CD14-positive monocyte (primary cell): Measurements from ENCODE around the gene LPCAT3. TPM values are rescaled to one million over a fixed set of nuclear protein-coding genes. Genes with fewer than 3 reads are reported as not detected.
A peak's percentile ranks its signal among the peaks of the same experiment; 100 is the strongest.

Source experiments
- DNase-seq, 3 donors: peaks; one replicate each; pipeline ENCODE4 v3.0.0-alpha.2; 2011 to 2022
- H2AFZ ChIP-seq: 2 replicates; pipeline ENCODE4 v1.6.0; 2012; ENCODE audit warnings: mild to moderate bottlenecking, low read depth, low read length, inconsistent platforms; ENCODE audit not compliant: insufficient read depth, poor library complexity, severe bottlenecking
- H3K27ac ChIP-seq, 2 donors: 1 replicate in 1 of 2; 2 replicates in 1 of 2; pipeline ENCODE4 v1.5.1; 2012 to 2013; ENCODE audit warnings: low read length in 2 of 2, control low read depth in 1 of 2, inconsistent platforms in 1 of 2, low read depth in 1 of 2, mild to moderate bottlenecking in 1 of 2
- H3K27me3 ChIP-seq, 2 donors: one replicate each; pipeline versions ENCODE4 v1.6.0 to v1.6.1; 2011 to 2013; ENCODE audit warnings: low read length in 2 of 2; ENCODE audit not compliant: control insufficient read depth in 2 of 2, insufficient read depth in 2 of 2
- H3K36me3 ChIP-seq, 2 donors: replicated peaks in 1 of 2; 1 replicate in 1 of 2; 2 replicates in 1 of 2; pipeline versions ENCODE4 v1.5.1 to v1.6.1; 2012 to 2013; ENCODE audit warnings: low read length in 2 of 2, control low read depth in 1 of 2, inconsistent platforms in 1 of 2, mild to moderate bottlenecking in 1 of 2; ENCODE audit not compliant: insufficient read depth in 2 of 2, control insufficient read depth in 1 of 2
- H3K4me1 ChIP-seq, 2 donors: 1 replicate in 1 of 2; 2 replicates in 1 of 2; pipeline versions ENCODE4 v1.5.1 to v1.6.1; 2012 to 2013; ENCODE audit warnings: low read length in 2 of 2, control low read depth in 1 of 2, inconsistent platforms in 1 of 2, mild to moderate bottlenecking in 1 of 2, moderate library complexity in 1 of 2; ENCODE audit not compliant: insufficient read depth in 2 of 2, control insufficient read depth in 1 of 2
- H3K4me2 ChIP-seq: replicated peaks from 2 replicates; pipeline ENCODE3; 2012; ENCODE audit warnings: low read length, moderate library complexity, mild to moderate bottlenecking; ENCODE audit not compliant: poor library complexity, severe bottlenecking; ENCODE audit errors: extremely low read depth
- H3K4me3 ChIP-seq, 3 experiments: fragments of 200-600 bp in 1 of 3; sonication (generic) in 1 of 3; replicated peaks in 1 of 3; 1 replicate in 2 of 3; 2 replicates in 1 of 3; pipeline ENCODE4 v1.5.1; 2011 to 2013; ENCODE audit warnings: low read length in 3 of 3, mild to moderate bottlenecking in 3 of 3, control low read depth in 2 of 3, low read depth in 2 of 3, inconsistent platforms in 1 of 3, moderate library complexity in 1 of 3
- H3K79me2 ChIP-seq: 2 replicates; pipeline ENCODE4 v1.6.0; 2012; ENCODE audit warnings: mild to moderate bottlenecking, control low read depth, inconsistent platforms, low read length, moderate library complexity; ENCODE audit not compliant: insufficient read depth
- H3K9ac ChIP-seq: 2 replicates; pipeline ENCODE4 v1.6.0; 2017; ENCODE audit warnings: low read length, mild to moderate bottlenecking; ENCODE audit not compliant: insufficient read depth, poor library complexity, severe bottlenecking
- H3K9me3 ChIP-seq, 2 donors: replicated peaks in 1 of 2; 1 replicate in 1 of 2; 2 replicates in 1 of 2; pipeline versions ENCODE4 v1.5.1 to v1.6.1; 2012 to 2013; ENCODE audit warnings: low read length in 2 of 2, control low read depth in 1 of 2; ENCODE audit not compliant: control insufficient read depth in 1 of 2, insufficient read depth in 1 of 2
- H4K20me1 ChIP-seq: 2 replicates; pipeline ENCODE4 v1.6.0; 2012; ENCODE audit warnings: mild to moderate bottlenecking, low read length, control low read depth, moderate library complexity; ENCODE audit not compliant: insufficient read depth
- H3K27ac Mint-ChIP-seq, 7 donors: one replicate each; pipeline ENCODE4 v1.8.0; 2020; ENCODE audit warnings: mild to moderate bottlenecking in 7 of 7, mixed read lengths in 7 of 7, moderate library complexity in 6 of 7, inconsistent platforms in 2 of 7
- H3K27me3 Mint-ChIP-seq, 3 donors: one replicate each; pipeline ENCODE4 v1.8.0; 2021 to 2022; ENCODE audit warnings: low read depth in 3 of 3, mild to moderate bottlenecking in 3 of 3, mixed read lengths in 3 of 3, moderate library complexity in 3 of 3, inconsistent platforms in 1 of 3
- H3K36me3 Mint-ChIP-seq, 2 donors: one replicate each; pipeline ENCODE4 v1.8.0; 2020; ENCODE audit warnings: mixed read lengths in 2 of 2, inconsistent platforms in 1 of 2, mild to moderate bottlenecking in 1 of 2
- H3K4me1 Mint-ChIP-seq: one replicate; pipeline ENCODE4 v1.8.0; 2020; ENCODE audit warnings: mild to moderate bottlenecking, mixed read lengths
- H3K4me3 Mint-ChIP-seq, 2 donors: one replicate each; pipeline ENCODE4 v1.8.0; 2020; ENCODE audit warnings: mild to moderate bottlenecking in 2 of 2, mixed read lengths in 2 of 2, moderate library complexity in 1 of 2
- H3K9me3 Mint-ChIP-seq, 7 donors: one replicate each; pipeline ENCODE4 v1.8.0; 2020 to 2022; ENCODE audit warnings: mixed read lengths in 7 of 7, mild to moderate bottlenecking in 6 of 7, moderate library complexity in 6 of 7, inconsistent platforms in 2 of 7
- WGBS: methylation state at CpG from one replicate; pipeline ENCODE4 v1.1.5; 2013; ENCODE audit warnings: missing lambda C conversion rate; ENCODE audit not compliant: insufficient coverage; 5-methylcytosine and 5-hydroxymethylcytosine counted together
- intact Hi-C, 2 donors: fragments of 100-400 bp; cut with micrococcal nuclease; formaldehyde crosslinking; loops; one replicate each; pipeline versions ENCODE4 v1.15.0 to v1.15.1; 2023
- polyA plus RNA-seq, 3 donors: library from polyadenylated mRNA; depleted of rRNA in 1 of 3; unstranded in 2 of 3; stranded (reverse) in 1 of 3; fragments of 300-500 nt in 2 of 3; fragments of >200 nt in 1 of 3; fragmentation: Illumina TruSeq in 2 of 3; gene quantifications; 1 replicate in 2 of 3; 2 replicates in 1 of 3; pipeline ENCODE4 v1.2.3, GENCODE V29; 2012 to 2021
- TF ChIP-seq, protein P1 (sequence below): fragments of 200-600 bp; IDR thresholded peaks from one replicate; pipeline ENCODE4 v1.8.0; 2022; ENCODE audit warnings: antibody characterized with exemption, mild to moderate bottlenecking

LPCAT3 gene
- polyA plus RNA-seq, 3 donors = 50.9 to 62.7 (median 54.1) TPM

- 74% methylated on average over 12 of the region's 17 CpGs for whole genome bisulfite sequencing
- H3K27ac Mint-ChIP-seq = peak overlapping the region in 6 of 7 donors; percentile 18 to 89 (median 70)
- Histone ChIP-seq H2AFZ (no peak overlapping the region), H3K27ac (no peak overlapping the region), H3K9me3 (no peaks in the 10 kb centered on the region), H4K20me1 (peaks cover 37% of the 10 kb centered on the region), H3K79me2 (peaks cover 29% of the 10 kb centered on the region), H3K4me2 (no peak overlapping the region), H3K27me3 (no peaks in the 10 kb centered on the region), H3K9ac (no peak overlapping the region), H3K4me1 (peaks cover 57 to 66% of the 10 kb centered on the region in 2 donors), H3K36me3 (peaks cover 52 to 55% of the 10 kb centered on the region in 2 donors), H3K4me3 (no peak overlapping the region)
- peaks cover 65% of the 10 kb centered on the region for H3K4me1 Mint-ChIP-seq
- intact Hi-C loops = loop anchor here (1.0 to 5.0 kb wide), 3 partner anchors 18 to 95 kb away; partner anchors contain the start of gene SPSB2 (in 1 of the 2)
- peaks cover 0 to 7% (median 0%) of the 10 kb centered on the region in 3 donors for H3K27me3 Mint-ChIP-seq
- H3K36me3 Mint-ChIP-seq = peaks cover 46 to 69% of the 10 kb centered on the region in 2 donors
- H3K4me3 Mint-ChIP-seq = no peak overlapping the region
- H3K9me3 Mint-ChIP-seq = peaks cover 0 to 2% (median 0%) of the 10 kb centered on the region in 7 donors
- DNase-seq = no peak
- TF ChIP-seq, protein P1, sequence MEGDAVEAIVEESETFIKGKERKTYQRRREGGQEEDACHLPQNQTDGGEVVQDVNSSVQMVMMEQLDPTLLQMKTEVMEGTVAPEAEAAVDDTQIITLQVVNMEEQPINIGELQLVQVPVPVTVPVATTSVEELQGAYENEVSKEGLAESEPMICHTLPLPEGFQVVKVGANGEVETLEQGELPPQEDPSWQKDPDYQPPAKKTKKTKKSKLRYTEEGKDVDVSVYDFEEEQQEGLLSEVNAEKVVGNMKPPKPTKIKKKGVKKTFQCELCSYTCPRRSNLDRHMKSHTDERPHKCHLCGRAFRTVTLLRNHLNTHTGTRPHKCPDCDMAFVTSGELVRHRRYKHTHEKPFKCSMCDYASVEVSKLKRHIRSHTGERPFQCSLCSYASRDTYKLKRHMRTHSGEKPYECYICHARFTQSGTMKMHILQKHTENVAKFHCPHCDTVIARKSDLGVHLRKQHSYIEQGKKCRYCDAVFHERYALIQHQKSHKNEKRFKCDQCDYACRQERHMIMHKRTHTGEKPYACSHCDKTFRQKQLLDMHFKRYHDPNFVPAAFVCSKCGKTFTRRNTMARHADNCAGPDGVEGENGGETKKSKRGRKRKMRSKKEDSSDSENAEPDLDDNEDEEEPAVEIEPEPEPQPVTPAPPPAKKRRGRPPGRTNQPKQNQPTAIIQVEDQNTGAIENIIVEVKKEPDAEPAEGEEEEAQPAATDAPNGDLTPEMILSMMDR = no peak
These were observed 54.4 kb downstream of the LPCAT3 start for GRCh38 chr12:6963791-6964413.

DNA sequence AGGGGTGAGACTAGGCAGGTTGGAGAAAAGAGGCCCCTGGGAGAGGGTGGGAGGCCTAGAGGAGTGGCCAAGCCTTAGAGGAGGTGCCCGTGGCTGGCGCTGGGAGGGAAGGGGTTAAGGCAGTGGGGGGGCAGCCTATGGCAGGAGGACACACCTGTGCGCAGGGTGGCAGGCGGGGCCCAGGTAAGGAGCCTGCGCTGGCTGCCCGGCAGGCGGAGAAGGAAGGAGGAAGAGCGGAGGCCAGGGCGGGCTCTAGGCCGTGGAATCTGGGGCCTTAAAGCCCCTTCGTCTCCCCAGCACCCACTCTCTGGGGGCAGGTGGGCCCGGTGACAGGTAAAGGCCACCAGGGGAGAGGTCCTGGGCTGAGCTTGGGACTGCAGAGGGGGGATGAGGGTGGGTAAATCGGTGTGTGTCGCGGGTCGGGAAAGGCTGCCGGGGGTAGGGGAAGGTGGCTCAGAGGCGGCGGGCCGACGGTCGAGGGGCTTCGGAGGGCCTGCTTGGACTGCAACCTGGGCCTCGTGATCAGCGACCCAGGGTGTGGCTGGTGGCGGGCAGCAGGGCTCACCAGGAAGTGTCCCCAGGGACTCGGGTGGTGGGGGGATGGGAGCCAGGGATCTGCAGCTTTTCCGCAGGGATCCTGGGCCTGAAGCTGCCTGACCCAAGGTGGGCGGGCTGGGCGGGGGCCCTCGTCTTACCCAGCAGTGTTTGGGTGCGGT, 55.1 kb downstream of the LPCAT3 start:
- Mint-ChIP-seq H3K4me1 (peaks cover 68% of the 10 kb centered on the region), H3K27ac (peak overlapping the region in 2 of 7 donors; percentile 18 to 66), H3K9me3 (peaks cover 0 to 2% (median 0%) of the 10 kb centered on the region in 7 donors), H3K27me3 (peaks cover 0 to 7% (median 0%) of the 10 kb centered on the region in 3 donors), H3K36me3 (peaks cover 46 to 69% of the 10 kb centered on the region in 2 donors), H3K4me3 (no peak overlapping the region)
- Histone ChIP-seq H3K4me2 (no peak overlapping the region), H3K4me1 (peaks cover 64 to 71% of the 10 kb centered on the region in 2 donors), H3K79me2 (peaks cover 28% of the 10 kb centered on the region), H3K27me3 (no peaks in the 10 kb centered on the region), H3K9ac (no peak overlapping the region), H3K4me3 (no peak overlapping the region), H3K9me3 (no peaks in the 10 kb centered on the region), H3K27ac (no peak overlapping the region), H4K20me1 (peaks cover 44% of the 10 kb centered on the region), H2AFZ (no peak overlapping the region), H3K36me3 (peaks cover 49 to 52% of the 10 kb centered on the region in 2 donors)
- 93% methylated on average over 18 of the region's 32 CpGs for WGBS
- intact Hi-C loops = loop anchor here in 1 of 2 donors (5.0 kb wide), 1 partner anchor 91 kb away; the partner anchor contains the start of gene SPSB2
- no peak for DNase-seq
- TF ChIP-seq, protein P1 = no peak
